GM12891 (cell line): ENCODE results near the gene ARMC9.

ENCODE experiments used
- DNase-seq: peaks from one replicate; pipeline ENCODE4 v3.0.0; 2011; ENCODE audit warnings: low spot score; ENCODE audit not compliant: insufficient read length
- FAIRE-seq: peaks from 2 replicates; lab custom pipeline; 2011; peaks lifted over from hg19 to GRCh38; lab: Jason Lieb, UNC
- PAX5 ChIP-seq: IDR thresholded peaks from 2 replicates; pipeline ENCODE4 v1.6.1; 2011; ENCODE audit warnings: low read length, moderate library complexity, mild to moderate bottlenecking; ENCODE audit not compliant: insufficient read depth, severe bottlenecking
- POLR2A ChIP-seq: IDR thresholded peaks from 2 replicates; pipeline ENCODE4 v1.6.1; 2011; ENCODE audit warnings: low read depth, low read length, control low read depth
- POLR2AphosphoS5 ChIP-seq: IDR thresholded peaks from 2 replicates; pipeline ENCODE4 v1.6.1; 2011; ENCODE audit warnings: low read depth, low read length, control low read depth
- POU2F2 ChIP-seq: IDR thresholded peaks from 2 replicates; pipeline ENCODE4 v1.6.1; 2011; ENCODE audit warnings: low read depth, mild to moderate bottlenecking, control low read depth, low read length, moderate library complexity
- SPI1 ChIP-seq: IDR thresholded peaks from 2 replicates; pipeline ENCODE4 v1.6.1; 2011; ENCODE audit warnings: low read depth, low read length, control low read depth
- TAF1 ChIP-seq: IDR thresholded peaks from 2 replicates; pipeline ENCODE4 v1.6.1; 2011; ENCODE audit warnings: low read depth, low read length, control low read depth

The ARMC9 gene

DNA sequence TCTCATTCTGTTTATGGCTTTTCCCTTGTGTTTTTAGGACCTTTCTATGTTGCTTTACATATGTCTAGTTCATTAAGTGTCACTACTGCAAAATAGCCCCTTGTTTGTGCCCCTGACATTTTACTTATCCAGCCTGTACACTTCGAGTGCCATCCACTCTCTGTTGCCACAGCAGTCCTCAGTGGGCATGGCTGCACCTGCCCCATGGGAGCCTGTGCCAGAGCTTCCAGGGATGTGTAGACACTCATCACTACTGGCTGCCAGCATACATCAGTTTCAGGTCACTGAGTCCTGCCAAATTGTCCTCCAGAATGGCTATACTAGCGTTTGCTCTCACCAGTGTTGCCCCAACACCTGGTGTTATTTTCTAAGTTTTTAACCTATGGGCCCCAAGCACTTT is 80.4 kb downstream of the ARMC9 start:
- FAIRE-seq (no peak), DNase-seq (no peak)
- TF ChIP-seq PAX5: no peak
- no peak for TF ChIP-seq TAF1
- no peak for TF ChIP-seq POLR2AphosphoS5
- no peak for TF ChIP-seq POLR2A
- TF ChIP-seq SPI1: no peak
- TF ChIP-seq POU2F2: no peak

GRCh38 chr2:231280846-231281245 is 82.4 kb downstream of the ARMC9 start:
- DNase-seq (no peak), FAIRE-seq (no peak)
- TF ChIP-seq POU2F2: no peak
- no peak for TF ChIP-seq POLR2AphosphoS5
- TF ChIP-seq POLR2A: no peak
- TF ChIP-seq SPI1: no peak
- TF ChIP-seq PAX5: no peak
- TF ChIP-seq TAF1: no peak

GRCh38 chr2:231284296-231284695 is 85.9 kb downstream of the ARMC9 start:
- no peak for TF ChIP-seq POLR2AphosphoS5
- no peak for TF ChIP-seq POLR2A
- TF ChIP-seq POU2F2: no peak
- TF ChIP-seq SPI1: no peak
- no peak for TF ChIP-seq TAF1
- no peak for TF ChIP-seq PAX5
- FAIRE-seq (no peak), DNase-seq (no peak)

DNA sequence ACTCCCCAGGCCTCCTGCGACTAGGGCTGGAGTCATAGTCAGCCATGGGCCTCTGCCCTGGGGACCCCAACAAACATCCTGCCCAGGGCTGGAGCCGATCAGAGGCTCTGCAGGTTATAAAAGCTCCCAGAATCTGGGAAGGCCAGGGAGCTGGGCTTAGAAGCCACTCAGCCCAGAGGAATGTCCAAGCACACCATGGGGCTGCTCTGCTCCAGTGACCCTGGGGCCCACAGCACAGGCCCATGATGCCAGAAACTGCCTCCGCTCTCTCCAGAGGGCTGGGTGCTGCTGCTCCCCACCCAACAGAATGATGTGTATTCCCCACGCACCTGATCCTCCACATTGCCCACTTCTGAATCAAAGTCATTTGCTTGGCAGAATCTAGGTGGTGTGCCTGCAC is 88.5 kb downstream of the ARMC9 start:
- DNase-seq (no peak), FAIRE-seq (no peak)
- no peak for TF ChIP-seq TAF1
- TF ChIP-seq POLR2A: no peak
- no peak for TF ChIP-seq PAX5
- TF ChIP-seq POU2F2: no peak
- no peak for TF ChIP-seq SPI1
- no peak for TF ChIP-seq POLR2AphosphoS5

DNA sequence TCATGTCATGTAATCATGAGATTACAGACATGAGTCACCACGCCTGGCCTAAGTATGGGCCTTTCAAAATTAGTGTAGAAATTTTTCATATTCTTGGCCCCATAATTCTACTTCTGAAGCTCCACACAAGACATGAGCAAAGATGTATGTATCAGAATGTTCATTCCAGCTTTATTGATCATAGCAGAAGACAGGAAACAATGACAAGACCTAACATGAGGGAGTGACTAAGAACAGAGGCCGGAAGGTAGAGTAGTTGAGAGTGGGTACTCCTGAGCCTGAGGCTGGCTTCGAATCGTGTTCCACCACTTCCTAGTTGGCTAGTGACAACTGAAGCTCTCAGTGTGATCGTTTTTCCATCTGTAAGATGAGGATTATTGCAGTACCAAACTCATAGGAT is 89.3 kb downstream of the ARMC9 start:
- no peak for FAIRE-seq
- no peak for DNase-seq
- TF ChIP-seq POLR2A (no peak), POU2F2 (no peak), TAF1 (no peak), POLR2AphosphoS5 (no peak), PAX5 (no peak), SPI1 (no peak)

GRCh38 chr2:231288590-231288989 is 90.2 kb downstream of the ARMC9 start:
- FAIRE-seq (no peak), DNase-seq (no peak)
- TF ChIP-seq POU2F2 (no peak), PAX5 (no peak), TAF1 (no peak), POLR2A (no peak), POLR2AphosphoS5 (no peak), SPI1 (no peak)

DNA sequence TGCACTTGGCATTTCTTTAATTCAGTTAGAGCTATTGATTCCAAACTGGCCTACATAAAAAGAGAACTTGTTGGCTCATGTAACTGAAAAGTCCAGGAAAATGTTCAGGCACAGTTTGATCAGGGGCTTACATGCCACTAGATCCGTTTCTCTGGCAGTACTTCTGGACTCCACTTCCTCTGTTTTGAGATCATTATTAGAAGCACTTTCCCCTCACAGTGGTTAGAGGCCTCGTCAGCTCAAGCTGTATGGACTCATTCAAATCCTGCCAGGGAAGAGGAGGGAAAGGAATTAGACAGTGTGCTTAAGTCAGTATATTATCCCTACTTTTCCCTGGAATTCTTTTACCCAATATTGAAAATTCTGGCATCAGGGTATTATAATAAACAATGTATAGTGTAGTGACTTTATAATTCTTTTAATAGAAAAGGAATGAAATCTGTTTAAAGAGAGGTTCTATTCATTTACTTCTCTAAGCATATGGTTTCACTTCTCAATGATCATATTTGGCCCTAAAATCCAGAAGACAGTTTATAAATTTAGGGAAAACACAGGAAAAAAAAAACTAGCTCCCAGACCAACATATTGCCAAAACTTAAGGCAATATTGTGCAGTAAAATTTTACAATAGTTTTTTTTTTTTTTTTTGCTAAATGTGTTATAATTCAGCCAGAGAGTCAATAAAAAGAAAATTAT is 92.0 kb downstream of the ARMC9 start:
- TF ChIP-seq POLR2A: no peak
- no peak for TF ChIP-seq POLR2AphosphoS5
- TF ChIP-seq PAX5: no peak
- TF ChIP-seq POU2F2: no peak
- TF ChIP-seq SPI1: no peak
- no peak for TF ChIP-seq TAF1
- FAIRE-seq: no peak
- no peak for DNase-seq

DNA sequence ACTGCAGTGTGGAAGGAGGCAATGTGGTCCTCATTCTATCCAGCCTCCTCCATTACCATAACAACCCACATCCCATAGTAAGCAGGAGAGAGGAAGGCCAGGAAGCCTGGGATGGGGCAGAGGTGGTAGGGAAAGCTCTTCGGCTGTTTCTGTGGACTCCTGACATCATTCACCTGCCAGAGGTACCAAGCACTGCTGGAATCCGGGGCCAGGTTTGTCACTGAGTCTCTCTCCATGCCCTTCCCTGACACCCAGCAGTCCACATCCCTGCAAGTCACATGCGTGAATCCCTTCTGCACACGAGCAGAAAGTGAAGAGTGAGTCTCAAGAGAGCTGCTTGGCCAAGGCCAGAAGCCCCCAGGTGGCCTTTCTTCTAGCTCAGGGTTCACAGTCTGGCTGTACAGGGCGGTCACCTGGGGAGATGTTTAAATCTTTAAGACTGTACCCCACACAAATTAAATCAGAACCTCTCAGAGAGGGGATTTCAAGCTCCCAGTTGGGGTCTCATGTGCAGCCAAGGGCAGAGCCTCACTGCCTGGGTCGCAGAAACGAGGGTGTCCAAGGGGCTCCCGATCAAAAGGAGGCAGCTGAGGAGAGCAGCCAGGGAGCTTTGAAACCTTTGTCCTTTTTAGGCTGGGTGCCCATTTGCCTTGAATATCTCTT is 94.2 kb downstream of the ARMC9 start:
- FAIRE-seq: no peak
- TF ChIP-seq PAX5 (no peak), TAF1 (no peak)
- DNase-seq: no peak

- FAIRE-seq: no peak
- TF ChIP-seq POLR2A (no peak), POLR2AphosphoS5 (no peak)
Observed at GRCh38 chr2:231293163-231293562, 94.7 kb downstream of the ARMC9 start.

DNA sequence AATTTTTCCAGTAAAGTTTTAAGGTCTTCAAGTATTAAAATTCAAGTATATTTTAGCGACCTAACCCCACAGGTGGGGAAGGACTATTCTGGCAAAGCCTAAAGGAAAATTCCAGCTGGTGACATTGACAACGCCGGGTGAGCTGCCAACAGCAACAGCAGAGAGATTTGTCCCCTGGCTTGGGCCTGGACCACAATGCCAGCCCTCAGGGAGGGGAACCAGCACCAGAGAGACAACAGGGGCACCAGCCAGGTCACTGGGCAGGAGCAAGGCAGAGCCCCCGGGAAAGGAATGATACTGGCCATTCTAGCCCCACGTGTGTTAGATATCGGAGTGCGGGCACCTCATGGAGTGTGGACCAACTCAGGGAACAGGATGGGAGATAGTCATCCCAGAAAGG is 95.7 kb downstream of the ARMC9 start:
- no peak for DNase-seq
- no peak for FAIRE-seq
- no peak for TF ChIP-seq PAX5
- TF ChIP-seq POLR2A: no peak
- no peak for TF ChIP-seq POU2F2
- TF ChIP-seq SPI1: no peak
- no peak for TF ChIP-seq POLR2AphosphoS5
- TF ChIP-seq TAF1: no peak

More at GRCh38 chr2:231293163-231293562, 94.7 kb downstream of the ARMC9 start:
- DNase-seq: no peak
